UCSD-AML1 (cell line): ENCODE results near the gene POLD3.

Experiments used
- DNase-seq: peaks from one replicate; lab custom pipeline; 2025; ENCODE audit not compliant: unreplicated experiment; lab: John Stamatoyannopoulos, UW

Gene POLD3

DNA sequence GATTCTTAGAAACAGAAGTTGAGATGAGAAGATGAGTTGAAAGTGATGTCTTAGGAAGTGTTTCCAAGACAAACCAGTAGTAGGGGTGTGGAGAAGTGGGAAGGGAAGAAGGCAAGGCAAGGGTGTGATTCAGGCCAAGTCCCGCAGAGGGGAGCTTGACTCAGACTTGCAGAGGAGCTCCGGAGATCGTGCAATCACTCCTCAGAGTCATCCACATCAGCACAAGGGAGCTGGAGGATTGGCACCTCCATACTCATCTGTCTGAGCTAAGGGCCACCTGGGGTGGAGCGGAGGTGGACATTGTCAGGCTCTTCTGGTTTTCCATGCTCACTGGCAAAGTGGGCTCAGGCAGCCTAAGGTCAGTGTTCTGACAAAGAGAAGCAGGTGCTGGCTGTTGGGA is 94.4 kb downstream of the POLD3 start:
- DNase-seq: no peak

DNA sequence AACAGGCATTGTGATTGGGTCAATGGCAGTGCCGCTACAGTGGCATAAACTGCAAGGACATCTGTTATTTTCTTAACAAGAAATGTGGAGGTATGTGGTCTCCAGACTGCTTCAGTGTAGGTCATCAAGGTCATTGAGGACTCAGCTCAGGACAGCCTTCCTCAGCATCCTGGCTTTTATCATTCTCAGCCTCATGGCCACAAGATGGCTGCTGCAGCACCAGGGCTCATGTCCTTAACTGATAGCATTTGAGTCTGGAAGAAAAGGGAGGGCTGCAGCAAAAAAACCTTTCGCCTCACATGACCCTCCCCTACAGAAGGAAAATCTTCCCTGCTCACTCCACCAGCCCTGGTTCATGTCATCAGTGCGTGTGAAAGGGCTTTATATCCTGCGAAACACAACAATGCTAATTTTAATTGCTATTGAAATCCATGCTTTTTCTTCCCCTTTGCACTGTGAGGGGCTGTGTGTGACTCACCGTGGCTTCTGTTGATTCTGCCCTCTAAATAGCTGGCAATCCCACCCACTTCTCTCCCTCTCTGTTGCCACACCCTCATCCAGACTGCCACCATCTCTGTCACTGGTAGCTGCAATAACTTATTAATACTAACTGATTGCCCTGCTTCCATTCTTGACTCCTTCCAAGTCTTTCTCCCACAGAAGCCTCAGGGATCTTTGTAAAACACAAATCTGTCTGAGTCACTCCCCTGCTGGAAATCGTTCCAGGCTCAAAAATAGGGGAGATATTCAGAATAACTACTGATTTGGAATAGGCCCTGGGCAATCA is 95.0 kb downstream of the POLD3 start:
- no peak for DNase-seq

DNA sequence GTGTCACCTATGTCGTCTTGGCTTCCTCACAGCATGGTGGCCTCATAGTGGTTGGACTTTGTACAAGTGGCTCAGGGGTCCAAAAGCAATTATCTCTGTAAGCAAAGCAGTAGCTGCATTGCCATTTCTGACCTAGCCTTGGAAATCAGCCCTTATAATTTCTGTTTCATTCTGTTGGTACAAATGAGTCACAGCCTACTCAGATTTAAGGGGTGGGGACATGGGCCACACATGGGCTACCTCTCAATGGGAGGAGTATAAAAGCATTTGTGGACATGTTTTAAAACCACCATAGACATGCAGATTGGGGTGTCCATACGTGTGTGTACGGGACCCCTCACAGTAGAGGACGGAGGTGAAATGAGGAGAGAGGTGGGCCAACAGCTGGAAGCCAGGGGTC is 97.3 kb downstream of the POLD3 start:
- DNase-seq: no peak

DNA sequence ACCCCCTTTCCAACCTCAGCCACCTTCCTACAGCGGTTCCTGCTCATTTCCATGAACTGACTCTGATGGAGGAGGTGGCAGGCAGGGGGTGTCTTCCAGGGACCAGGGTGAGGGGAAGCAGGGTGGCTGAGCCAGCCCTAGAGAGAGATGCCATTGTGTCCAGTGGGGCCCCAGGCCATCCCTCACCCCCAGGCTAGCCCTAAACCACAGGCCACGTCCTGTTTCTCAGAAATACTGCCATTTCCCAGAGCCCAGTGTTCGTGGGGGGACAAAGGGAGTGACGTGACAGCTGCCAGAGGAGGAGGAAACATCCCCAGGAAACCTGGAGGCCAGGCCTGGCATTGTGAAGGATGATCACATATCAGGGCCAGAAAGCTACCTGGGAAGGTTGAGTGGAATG is 99.4 kb downstream of the POLD3 start:
- DNase-seq: peak; percentile 63
